Measurements from ENCODE around the gene PCDH17.

Gene PCDH17

DNA sequence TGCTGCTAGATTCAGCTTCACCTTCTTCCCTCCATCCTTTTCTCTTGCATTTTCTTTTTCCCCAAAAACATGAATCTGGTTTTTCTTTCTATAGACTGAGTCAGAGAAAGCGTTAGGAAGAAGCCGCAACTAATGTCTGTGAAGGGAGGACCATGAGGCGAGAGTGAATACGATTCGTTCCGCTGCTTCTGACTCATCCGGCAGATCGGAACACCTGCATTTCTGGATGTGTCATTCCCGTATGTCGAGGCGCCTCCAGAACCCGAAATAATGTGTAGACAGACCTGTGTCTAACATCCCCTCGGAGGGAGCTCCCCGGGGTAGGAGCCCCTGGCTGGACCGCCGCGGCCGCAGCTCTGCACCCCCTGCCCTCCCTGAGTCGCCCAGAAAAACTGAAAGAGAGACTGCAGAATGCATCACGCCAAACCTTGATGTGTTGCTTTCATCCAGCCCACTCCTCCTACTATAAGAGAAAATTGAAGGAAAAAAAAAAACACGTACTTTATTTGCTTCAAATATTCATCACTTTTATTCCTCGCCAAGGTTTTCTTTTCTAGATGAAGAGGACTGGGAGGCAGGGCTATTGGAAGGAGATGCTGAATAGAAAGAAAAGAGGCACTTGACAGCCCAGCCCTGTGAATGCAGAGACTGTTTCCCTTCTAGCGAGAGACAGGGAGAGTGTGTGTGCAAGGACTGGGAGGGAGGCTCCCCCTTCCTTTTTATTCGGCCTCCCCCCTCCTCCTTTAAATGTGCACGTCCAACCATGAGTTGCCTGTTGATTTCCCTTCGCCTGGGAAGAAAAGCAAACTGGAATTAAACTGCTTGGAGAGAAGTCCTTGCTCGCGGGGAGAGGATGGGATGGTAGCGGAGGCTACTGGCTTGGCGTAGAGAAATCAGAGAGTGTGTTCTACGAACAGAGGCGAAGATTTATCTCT is 616 bp upstream of the PCDH17 start:
- TF ChIP-seq, protein P1, sequence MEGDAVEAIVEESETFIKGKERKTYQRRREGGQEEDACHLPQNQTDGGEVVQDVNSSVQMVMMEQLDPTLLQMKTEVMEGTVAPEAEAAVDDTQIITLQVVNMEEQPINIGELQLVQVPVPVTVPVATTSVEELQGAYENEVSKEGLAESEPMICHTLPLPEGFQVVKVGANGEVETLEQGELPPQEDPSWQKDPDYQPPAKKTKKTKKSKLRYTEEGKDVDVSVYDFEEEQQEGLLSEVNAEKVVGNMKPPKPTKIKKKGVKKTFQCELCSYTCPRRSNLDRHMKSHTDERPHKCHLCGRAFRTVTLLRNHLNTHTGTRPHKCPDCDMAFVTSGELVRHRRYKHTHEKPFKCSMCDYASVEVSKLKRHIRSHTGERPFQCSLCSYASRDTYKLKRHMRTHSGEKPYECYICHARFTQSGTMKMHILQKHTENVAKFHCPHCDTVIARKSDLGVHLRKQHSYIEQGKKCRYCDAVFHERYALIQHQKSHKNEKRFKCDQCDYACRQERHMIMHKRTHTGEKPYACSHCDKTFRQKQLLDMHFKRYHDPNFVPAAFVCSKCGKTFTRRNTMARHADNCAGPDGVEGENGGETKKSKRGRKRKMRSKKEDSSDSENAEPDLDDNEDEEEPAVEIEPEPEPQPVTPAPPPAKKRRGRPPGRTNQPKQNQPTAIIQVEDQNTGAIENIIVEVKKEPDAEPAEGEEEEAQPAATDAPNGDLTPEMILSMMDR (IDR thresholded peaks at IDR 0.05; ENCODE audit: control insufficient read depth, extremely low read depth, insufficient read depth) = no peak
- DNase-seq (ENCODE audit: low read depth) = no peak
- H3K4me3 ChIP-seq (ENCODE audit: low read depth, low read length) = peak overlapping the region; percentile 40

DNA sequence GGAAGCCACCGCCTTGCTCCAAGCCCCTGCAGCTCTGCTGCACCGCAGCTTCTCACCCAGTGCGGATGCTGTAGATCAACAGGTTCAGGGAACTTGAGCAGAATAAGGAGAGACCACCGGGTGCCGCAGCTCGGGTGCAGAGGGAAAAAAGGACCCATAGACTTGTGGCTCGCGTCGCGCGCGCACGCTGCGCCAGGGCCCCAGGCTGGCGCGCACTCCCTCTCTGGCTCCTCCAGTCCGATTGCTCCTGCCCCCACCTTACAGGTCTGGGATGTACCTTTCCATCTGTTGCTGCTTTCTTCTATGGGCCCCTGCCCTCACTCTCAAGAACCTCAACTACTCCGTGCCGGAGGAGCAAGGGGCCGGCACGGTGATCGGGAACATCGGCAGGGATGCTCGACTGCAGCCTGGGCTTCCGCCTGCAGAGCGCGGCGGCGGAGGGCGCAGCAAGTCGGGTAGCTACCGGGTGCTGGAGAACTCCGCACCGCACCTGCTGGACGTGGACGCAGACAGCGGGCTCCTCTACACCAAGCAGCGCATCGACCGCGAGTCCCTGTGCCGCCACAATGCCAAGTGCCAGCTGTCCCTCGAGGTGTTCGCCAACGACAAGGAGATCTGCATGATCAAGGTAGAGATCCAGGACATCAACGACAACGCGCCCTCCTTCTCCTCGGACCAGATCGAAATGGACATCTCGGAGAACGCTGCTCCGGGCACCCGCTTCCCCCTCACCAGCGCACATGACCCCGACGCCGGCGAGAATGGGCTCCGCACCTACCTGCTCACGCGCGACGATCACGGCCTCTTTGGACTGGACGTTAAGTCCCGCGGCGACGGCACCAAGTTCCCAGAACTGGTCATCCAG is 964 bp downstream of the PCDH17 start:
- H3K4me3 ChIP-seq (ENCODE audit: low read depth, low read length) = peak overlapping the region; percentile 40
- no peak for DNase-seq (ENCODE audit: low read depth)
- TF ChIP-seq, protein P1 (IDR thresholded peaks at IDR 0.05; ENCODE audit: control insufficient read depth, extremely low read depth, insufficient read depth) = no peak

DNA sequence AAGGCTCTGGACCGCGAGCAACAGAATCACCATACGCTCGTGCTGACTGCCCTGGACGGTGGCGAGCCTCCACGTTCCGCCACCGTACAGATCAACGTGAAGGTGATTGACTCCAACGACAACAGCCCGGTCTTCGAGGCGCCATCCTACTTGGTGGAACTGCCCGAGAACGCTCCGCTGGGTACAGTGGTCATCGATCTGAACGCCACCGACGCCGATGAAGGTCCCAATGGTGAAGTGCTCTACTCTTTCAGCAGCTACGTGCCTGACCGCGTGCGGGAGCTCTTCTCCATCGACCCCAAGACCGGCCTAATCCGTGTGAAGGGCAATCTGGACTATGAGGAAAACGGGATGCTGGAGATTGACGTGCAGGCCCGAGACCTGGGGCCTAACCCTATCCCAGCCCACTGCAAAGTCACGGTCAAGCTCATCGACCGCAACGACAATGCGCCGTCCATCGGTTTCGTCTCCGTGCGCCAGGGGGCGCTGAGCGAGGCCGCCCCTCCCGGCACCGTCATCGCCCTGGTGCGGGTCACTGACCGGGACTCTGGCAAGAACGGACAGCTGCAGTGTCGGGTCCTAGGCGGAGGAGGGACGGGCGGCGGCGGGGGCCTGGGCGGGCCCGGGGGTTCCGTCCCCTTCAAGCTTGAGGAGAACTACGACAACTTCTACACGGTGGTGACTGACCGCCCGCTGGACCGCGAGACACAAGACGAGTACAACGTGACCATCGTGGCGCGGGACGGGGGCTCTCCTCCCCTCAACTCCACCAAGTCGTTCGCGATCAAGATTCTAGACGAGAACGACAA is 1.8 kb downstream of the PCDH17 start:
- DNase-seq (ENCODE audit: low read depth) = no peak
- no peak overlapping the region for H3K4me3 ChIP-seq (ENCODE audit: low read depth, low read length)
- TF ChIP-seq, protein P1 (IDR thresholded peaks at IDR 0.05; ENCODE audit: control insufficient read depth, extremely low read depth, insufficient read depth) = no peak

DNA sequence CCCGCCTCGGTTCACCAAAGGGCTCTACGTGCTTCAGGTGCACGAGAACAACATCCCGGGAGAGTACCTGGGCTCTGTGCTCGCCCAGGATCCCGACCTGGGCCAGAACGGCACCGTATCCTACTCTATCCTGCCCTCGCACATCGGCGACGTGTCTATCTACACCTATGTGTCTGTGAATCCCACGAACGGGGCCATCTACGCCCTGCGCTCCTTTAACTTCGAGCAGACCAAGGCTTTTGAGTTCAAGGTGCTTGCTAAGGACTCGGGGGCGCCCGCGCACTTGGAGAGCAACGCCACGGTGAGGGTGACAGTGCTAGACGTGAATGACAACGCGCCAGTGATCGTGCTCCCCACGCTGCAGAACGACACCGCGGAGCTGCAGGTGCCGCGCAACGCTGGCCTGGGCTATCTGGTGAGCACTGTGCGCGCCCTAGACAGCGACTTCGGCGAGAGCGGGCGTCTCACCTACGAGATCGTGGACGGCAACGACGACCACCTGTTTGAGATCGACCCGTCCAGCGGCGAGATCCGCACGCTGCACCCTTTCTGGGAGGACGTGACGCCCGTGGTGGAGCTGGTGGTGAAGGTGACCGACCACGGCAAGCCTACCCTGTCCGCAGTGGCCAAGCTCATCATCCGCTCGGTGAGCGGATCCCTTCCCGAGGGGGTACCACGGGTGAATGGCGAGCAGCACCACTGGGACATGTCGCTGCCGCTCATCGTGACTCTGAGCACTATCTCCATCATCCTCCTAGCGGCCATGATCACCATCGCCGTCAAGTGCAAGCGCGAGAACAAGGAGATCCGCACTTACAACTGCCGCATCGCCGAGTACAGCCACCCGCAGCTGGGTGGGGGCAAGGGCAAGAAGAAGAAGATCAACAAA is 2.6 kb downstream of the PCDH17 start:
- no peak for DNase-seq (ENCODE audit: low read depth)
- TF ChIP-seq, protein P1 (IDR thresholded peaks at IDR 0.05; ENCODE audit: control insufficient read depth, extremely low read depth, insufficient read depth) = no peak
- H3K4me3 ChIP-seq (ENCODE audit: low read depth, low read length) = no peak overlapping the region

DNA sequence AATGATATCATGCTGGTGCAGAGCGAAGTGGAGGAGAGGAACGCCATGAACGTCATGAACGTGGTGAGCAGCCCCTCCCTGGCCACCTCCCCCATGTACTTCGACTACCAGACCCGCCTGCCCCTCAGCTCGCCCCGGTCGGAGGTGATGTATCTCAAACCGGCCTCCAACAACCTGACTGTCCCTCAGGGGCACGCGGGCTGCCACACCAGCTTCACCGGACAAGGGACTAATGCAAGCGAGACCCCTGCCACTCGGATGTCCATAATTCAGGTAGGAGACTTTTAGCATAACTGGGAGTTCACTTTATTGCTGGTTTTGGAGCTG is 3.3 kb downstream of the PCDH17 start:
- H3K4me3 ChIP-seq (ENCODE audit: low read depth, low read length) = no peak overlapping the region
- DNase-seq (ENCODE audit: low read depth) = no peak
- TF ChIP-seq, protein P1 (IDR thresholded peaks at IDR 0.05; ENCODE audit: control insufficient read depth, extremely low read depth, insufficient read depth) = no peak

Data from LNCaP clone FGC (cell line).